ENCODE results near the gene WDR83.
A peak's percentile ranks its signal among the peaks of the same experiment; 100 is the strongest.
"Not testable (repeated sequence)": the region's sequence is repeated elsewhere in the genome, so short reads cannot be mapped to it uniquely, and the experiment has no call there.

The WDR83 gene, protein sequence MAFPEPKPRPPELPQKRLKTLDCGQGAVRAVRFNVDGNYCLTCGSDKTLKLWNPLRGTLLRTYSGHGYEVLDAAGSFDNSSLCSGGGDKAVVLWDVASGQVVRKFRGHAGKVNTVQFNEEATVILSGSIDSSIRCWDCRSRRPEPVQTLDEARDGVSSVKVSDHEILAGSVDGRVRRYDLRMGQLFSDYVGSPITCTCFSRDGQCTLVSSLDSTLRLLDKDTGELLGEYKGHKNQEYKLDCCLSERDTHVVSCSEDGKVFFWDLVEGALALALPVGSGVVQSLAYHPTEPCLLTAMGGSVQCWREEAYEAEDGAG

GRCh38 chr19:12666265-12667048 is at the start of gene WDR83, which contains the start of gene MAN2B1:
WDR83 (plus strand) TSS chr19:12666807; CDS start chr19:12669791, 2,984 bp downstream.
MAN2B1 (minus strand) TSS chr19:12666742; CDS start chr19:12666701, 41 bp downstream.
- DNase-seq, result peak; percentile 62

GRCh38 chr19:12617646-12618045 is 49.0 kb upstream of the WDR83 start:
- no peak for DNase-seq

DNA sequence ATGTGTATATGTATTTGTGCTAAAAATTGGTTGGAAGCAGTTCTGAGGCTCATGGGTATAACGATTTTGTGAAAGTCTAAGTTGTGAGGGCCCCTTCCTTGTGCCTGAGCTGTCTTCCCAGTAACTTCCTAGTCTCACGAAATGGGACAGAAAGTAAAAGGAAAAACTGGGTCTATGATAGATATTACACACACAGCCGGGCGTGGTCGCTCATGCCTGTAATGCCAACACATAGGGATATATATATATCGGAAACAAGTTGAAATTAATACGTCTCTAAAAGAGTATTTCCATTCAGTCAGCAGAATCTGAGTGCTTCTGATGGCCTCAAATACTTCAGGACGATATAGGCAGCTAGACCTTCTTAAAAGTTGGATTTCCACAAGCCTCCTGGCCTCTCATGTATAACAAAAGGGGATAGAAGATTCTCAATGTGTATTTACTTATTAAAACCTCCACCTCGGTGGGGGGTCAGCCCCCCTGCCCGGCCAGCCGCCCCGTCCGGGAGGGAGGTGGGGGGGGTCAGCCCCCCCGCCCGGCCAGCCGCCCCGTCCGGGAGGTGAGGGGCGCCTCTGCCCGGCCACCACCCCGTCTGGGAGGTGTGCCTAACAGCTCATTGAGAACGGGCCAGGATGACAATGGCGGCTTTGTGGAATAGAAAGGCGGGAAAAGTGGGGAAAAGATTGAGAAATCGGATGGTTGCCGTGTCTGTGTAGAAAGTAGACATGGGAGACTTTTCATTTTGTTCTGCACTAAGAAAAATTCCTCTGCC is 45.2 kb upstream of the WDR83 start:
- not testable (repeated sequence) for DNase-seq

- DNase-seq, result no peak
These were observed 43.1 kb upstream of the WDR83 start for GRCh38 chr19:12623361-12624031.

DNA sequence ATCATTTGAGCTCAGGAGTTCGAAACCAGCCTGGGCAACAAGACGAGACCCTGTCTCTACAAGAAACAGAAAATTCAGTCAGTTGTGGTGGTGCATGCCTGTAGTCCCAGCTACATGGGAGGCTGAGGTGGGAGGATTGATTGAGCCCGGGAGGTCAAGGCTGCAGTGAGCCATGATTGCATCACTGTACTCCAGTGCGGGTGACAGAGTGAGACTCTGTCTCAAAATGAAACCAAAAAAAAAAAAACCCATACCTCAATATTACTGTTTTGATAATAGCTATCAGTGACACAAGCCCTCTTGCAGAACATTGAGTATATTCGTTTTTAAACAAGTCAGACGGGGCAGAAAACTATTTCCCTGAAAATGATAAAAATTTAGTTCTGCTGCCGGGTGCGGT is 39.6 kb upstream of the WDR83 start:
- no peak for DNase-seq

DNA sequence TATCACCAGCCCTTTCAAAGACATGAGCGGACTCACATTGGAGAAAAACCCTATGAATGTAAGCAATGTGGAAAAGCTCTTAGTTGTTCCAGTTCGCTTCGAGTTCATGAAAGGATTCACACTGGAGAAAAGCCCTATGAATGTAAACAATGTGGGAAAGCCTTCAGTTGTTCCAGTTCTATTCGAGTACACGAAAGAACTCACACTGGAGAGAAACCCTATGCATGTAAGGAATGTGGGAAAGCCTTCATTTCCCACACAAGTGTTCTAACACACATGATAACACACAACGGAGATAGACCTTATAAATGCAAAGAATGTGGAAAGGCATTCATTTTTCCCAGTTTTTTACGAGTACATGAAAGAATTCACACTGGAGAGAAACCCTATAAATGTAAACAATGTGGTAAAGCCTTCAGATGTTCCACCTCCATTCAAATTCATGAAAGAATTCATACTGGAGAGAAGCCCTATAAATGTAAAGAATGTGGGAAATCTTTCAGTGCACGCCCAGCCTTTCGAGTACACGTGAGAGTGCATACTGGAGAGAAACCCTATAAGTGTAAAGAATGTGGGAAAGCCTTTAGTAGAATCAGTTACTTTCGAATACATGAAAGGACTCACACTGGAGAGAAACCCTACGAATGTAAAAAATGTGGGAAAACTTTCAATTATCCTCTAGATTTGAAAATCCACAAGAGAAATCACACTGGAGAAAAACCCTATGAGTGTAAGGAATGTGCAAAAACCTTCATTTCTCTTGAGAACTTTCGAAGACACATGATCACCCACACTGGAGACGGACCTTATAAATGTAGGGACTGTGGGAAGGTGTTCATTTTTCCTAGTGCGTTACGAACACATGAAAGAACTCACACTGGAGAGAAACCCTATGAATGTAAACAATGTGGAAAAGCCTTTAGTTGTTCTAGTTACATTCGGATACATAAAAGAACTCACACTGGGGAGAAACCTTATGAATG is 38.3 kb upstream of the WDR83 start:
- peak; percentile 28 for DNase-seq

DNA sequence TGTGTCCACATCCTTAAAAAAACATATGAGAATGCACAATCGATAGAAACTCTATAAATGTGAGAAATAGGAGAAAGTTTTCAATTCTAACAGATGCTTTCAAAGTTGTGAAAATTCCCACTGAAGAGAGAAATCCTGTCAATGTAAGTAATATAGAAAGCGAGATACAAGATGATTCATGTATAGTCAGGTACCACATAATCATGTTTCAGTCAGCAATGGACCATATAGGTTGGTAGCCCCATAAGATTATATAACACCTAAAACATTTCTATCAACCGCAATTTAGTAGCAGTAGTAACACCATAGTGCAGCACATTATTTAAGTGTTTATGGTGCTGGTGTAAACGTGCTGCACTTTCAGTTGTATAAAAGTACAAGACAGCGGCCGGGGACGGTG is 37.4 kb upstream of the WDR83 start:
- no peak for DNase-seq

GRCh38 chr19:12636631-12637030 is 30.0 kb upstream of the WDR83 start:
- no peak for DNase-seq

- DNase-seq, result no peak
These were observed 27.9 kb upstream of the WDR83 start for GRCh38 chr19:12638611-12639182.

DNA sequence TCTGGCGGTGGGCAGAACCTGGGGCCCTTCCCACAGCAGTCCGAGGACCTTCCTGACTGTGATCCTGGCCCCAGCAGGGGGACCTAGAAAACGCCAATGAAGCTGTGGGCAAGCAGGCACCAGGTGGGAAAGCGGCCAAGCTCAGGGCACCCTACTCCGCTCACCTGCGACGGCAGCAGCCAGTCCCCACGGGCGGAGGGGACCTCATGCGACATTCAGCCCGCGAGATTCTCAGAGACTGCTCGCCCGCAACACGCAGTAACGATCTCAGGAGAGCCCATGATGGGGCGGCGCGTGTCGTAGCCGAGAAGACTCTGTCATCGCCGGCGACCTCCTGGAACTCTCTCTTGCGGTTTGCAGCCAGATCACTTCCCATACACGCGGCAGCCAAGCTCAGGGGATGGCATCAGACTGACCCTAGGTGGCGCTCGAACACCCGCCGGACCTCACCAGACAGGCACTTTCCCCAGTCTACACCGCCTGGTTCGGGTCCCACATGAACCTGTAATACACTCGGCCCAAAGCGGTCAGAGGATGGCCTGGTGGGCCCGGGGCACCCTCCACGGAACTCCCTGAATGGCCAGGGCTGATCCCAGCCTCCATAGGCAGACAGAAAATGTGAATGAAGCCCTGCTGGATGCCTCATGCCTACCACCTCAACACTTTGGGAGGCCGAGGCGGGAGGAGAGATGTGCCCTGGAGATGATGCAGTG is 26.6 kb upstream of the WDR83 start:
- peak; percentile 76 for DNase-seq

GRCh38 chr19:12641456-12641855 is 25.2 kb upstream of the WDR83 start:
- no peak for DNase-seq

DNA sequence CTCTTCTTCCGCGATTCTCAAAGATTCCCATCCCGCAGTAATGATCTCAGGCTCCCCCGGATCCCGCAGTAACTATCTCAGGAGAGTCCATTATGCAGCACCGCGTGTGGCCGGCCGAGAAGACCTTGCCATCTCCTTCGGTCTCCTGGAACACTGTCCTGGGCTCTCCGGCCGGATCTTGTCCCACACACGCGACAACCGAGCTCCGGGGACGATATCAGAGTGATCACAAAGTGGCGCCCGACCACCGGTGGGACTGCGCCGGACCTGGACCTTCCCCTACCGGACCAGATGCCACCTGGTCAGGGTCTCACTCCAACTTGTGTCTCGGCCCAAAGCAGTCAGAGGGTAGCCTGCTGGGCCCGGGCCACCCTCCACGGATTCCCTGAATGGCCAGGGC is 24.1 kb upstream of the WDR83 start:
- no peak for DNase-seq

GRCh38 chr19:12643716-12644115 is 22.9 kb upstream of the WDR83 start:
- not testable (repeated sequence) for DNase-seq

DNA sequence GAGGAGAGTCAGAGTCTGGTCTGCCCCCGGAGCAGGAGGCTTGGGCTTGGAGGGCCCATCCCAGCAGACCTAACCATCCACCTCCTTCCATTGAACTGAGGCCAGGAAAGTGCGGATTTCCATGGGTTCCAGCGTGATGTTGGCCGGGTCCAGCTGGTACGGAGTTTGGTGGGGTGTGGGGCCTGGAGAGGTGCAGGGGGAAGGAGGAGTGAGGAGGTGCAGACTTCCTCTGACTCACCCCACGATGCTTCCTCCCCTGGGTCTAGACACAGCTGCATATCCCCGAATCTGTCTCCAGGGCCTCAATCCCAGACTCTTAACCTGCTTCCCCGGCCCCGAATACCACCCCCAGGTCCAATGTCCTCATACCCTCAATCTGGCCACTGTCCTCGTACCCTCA is 20.1 kb upstream of the WDR83 start:
- no peak for DNase-seq

- no peak for DNase-seq
These were observed 19.6 kb upstream of the WDR83 start for GRCh38 chr19:12647047-12647446.

- peak; percentile 24 for DNase-seq
These were observed 19.0 kb upstream of the WDR83 start for GRCh38 chr19:12647490-12648071.

- no peak for DNase-seq
These were observed 18.5 kb upstream of the WDR83 start for GRCh38 chr19:12648088-12648487.

- no peak for DNase-seq
These were observed 16.7 kb upstream of the WDR83 start for GRCh38 chr19:12649941-12650340.

- DNase-seq, result no peak
These were observed 14.4 kb upstream of the WDR83 start for GRCh38 chr19:12652219-12652618.

- no peak for DNase-seq
These were observed 11.1 kb upstream of the WDR83 start for GRCh38 chr19:12655546-12655945.
